Limb (tissue), 2 donors: ENCODE data around the gene C10orf67.

Experiments
- DNase-seq, 2 donors: peaks; one replicate each; pipeline ENCODE4 v3.0.0-alpha.2; 2016; ENCODE audit errors: extremely low spot score in 2 of 2

C10orf67 gene

GRCh38 chr10:23174074-23174976 lies 170.3 kb downstream of the C10orf67 start:
- DNase-seq = no peak

- DNase-seq = no peak
Measured at GRCh38 chr10:23173214-23174073, 171.2 kb downstream of the C10orf67 start.

- no peak for DNase-seq
Measured at GRCh38 chr10:23172429-23173213, 172.0 kb downstream of the C10orf67 start.

- peak; percentile 32 to 74 for DNase-seq
Measured at GRCh38 chr10:23171232-23171876, 173.2 kb downstream of the C10orf67 start.

DNA sequence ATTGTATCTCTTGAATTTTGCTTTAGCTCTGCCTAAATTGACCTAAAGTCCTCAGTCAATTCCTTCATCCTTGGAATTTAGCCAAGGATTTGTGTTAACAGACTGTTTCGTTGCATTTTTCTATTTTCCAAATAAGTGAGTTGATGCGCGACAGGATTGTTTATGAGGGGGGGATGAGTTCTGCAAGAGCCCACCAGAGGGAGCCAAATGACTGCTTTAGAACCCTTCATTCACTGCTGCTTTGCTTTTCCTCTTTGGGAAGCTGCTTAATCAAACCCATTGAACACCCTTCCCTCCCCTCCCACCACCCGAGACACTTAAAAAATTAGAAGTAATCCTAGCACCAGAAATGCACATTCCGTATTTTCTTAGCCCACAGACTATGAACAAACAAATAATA lies 186.2 kb downstream of the C10orf67 start:
- peak; percentile 66 to 68 for DNase-seq

DNA sequence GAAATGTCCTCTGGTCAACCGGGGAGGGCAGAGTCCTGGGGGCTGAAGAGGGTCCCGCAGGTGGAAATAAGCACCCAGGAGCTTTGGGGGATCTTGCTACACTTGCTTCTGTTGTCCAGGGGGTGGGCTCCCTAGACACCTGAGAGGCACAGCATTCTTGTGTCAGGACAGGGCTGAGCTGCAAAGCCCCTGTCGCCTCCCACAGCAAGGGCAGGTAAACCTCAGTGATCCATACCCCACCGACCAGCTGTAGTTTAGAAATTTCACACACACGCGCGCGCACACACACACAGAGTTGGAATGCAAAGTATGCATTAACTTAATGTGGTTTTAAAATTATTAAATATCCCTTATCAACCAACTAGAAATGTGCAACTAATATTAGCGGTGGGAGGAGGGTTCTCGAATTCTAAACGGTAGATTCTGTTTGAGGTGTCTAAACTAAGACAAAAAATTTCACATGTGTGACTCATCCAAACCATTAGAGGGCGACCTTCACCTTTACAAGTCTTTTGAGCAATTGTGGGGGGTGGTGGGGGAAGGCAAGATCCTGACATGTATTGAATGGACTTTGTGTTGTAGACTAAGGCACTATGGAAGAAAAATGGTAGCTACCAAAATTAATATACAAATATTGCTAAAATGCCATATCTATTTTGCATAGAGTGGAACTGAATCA lies 186.8 kb downstream of the C10orf67 start:
- DNase-seq = peak in 1 of 2 donors; percentile 30

DNA sequence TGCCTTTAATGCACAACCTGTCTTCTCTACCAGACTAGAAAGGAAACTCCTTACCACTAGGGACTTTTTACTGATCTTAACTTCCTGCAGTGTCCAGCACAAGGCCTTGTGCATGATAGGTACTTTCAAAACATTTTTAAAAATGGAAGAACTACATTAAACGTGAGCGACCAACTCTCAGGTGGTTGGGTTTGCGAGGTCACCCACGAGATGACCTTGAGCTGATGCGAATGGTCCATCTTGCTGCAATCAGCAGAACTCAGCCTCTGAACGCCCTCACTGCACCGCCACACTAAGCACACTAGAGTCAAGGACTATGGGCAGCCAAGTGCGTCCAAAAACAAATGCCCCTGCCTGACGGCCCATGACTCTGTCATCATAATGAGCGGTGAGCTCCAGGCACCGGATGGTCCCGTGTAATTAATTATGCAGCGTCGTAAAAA lies 187.3 kb downstream of the C10orf67 start:
- no peak for DNase-seq

- no peak for DNase-seq
Measured at GRCh38 chr10:23156447-23157150, 188.0 kb downstream of the C10orf67 start.

DNA sequence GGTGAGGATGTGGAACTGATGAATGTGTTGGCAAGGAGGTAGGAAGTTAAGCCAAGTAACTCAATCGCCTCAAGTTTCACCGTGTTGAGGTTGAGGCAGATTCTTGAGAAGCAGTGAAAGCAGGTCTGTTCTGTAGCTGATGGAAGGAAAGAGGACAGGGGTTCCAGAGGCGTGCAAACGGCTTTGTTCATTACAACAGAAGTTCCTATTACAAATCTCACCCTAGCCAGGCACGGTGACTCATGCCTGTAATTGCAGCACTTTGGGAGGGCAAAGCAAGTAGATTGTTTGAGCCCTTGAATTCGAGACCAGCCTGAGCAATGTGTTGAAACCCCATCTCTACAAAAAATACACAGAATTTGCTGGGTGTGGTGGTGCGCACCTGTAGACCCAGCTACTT lies 189.4 kb downstream of the C10orf67 start:
- no peak for DNase-seq
